HepG2 (cell line): Measurements from ENCODE around the gene NT5M. TPM values are rescaled to one million over a fixed set of nuclear protein-coding genes. Genes with fewer than 3 reads are reported as not detected.

Experiments
- ATAC-seq: fragments of 200-7000 bp; cut with Tn5 transposase; 3 replicates; pipeline ENCODE4 v1.9.1; 2020; ENCODE audit warnings: mild to moderate bottlenecking, moderate library complexity
- BruUV-seq: library from RNA; stranded (reverse); fragments of 400-500 nt; replicated peaks from 2 replicates; lab custom pipeline; 2021; lab: Mats Ljungman, UMichigan
- CTCF ChIA-PET: fragments of 300-600 bp; formaldehyde crosslinking; extraction: SDS; loops from one replicate; lab custom pipeline; 2021; ENCODE audit warnings: low total read pairs, inconsistent platforms, low intra/inter-chr PET ratio; lab: Yijun Ruan, JAX
- POLR2A ChIA-PET: fragments of 350-600 bp; sonication (Branson Sonifier 250); formaldehyde crosslinking; loops from one replicate; lab custom pipeline; 2020; ENCODE audit warnings: antibody characterized with exemption, inconsistent platforms; lab: Yijun Ruan, JAX
- DNase-seq: peaks from one replicate; pipeline ENCODE4 v3.0.0-alpha.2; 2015; ENCODE audit warnings: low spot score
- FAIRE-seq: peaks from 3 replicates; lab custom pipeline; 2011; peaks lifted over from hg19 to GRCh38; lab: Jason Lieb, UNC
- H2AFZ ChIP-seq: one replicate; pipeline ENCODE4 v1.6.1; 2011; ENCODE audit warnings: low read length, inconsistent platforms
- H3K27ac ChIP-seq: fragments of 300-600 bp; 3 replicates; pipeline ENCODE4 v1.8.0; 2011; ENCODE audit warnings: mixed run types, mild to moderate bottlenecking, mixed read lengths, low read length, inconsistent platforms; ENCODE audit not compliant: insufficient read depth; ENCODE audit errors: extremely low read length
- H3K27me3 ChIP-seq, 2 experiments: fragments of 200-600 bp in 1 of 2; 2 replicates in 1 of 2; 3 replicates in 1 of 2; pipeline versions ENCODE4 v1.6.0 to v1.8.0; 2011; ENCODE audit warnings: low read length in 2 of 2, mild to moderate bottlenecking in 2 of 2, moderate library complexity in 2 of 2, inconsistent platforms in 1 of 2; ENCODE audit not compliant: insufficient read depth in 2 of 2, control insufficient read depth in 1 of 2
- H3K36me3 ChIP-seq, 2 experiments: fragments of 200-600 bp in 1 of 2; replicated peaks in 1 of 2; 2 replicates in 1 of 2; 3 replicates in 1 of 2; pipeline versions ENCODE4 v1.5.1 to v1.8.0; 2011; ENCODE audit warnings: low read length in 2 of 2, inconsistent platforms in 1 of 2; ENCODE audit not compliant: insufficient read depth in 2 of 2, control insufficient read depth in 1 of 2
- H3K4me1 ChIP-seq: 2 replicates; pipeline ENCODE4 v1.5.1; 2012; ENCODE audit warnings: low read length, inconsistent platforms; ENCODE audit not compliant: insufficient read depth
- H3K4me2 ChIP-seq: 2 replicates; pipeline ENCODE4 v1.6.0; 2011; ENCODE audit warnings: low read depth, low read length, inconsistent platforms
- H3K4me3 ChIP-seq, 3 experiments: fragments of 200-600 bp in 1 of 3; sonication (generic), shearing (Covaris generic) in 1 of 3; replicated peaks in 1 of 3; 2 replicates each; pipeline ENCODE4 v1.5.1; 2011 to 2016; ENCODE audit warnings: low read length in 3 of 3, inconsistent platforms in 2 of 3, low read depth in 2 of 3, mild to moderate bottlenecking in 2 of 3, control low read depth in 1 of 3, mixed read lengths in 1 of 3; ENCODE audit not compliant: insufficient read depth in 1 of 3
- H3K79me2 ChIP-seq: one replicate; pipeline ENCODE4 v1.6.1; 2011; ENCODE audit warnings: low read length, inconsistent platforms; ENCODE audit not compliant: insufficient read depth
- H3K9ac ChIP-seq: 2 replicates; pipeline ENCODE4 v1.6.0; 2011; ENCODE audit warnings: mild to moderate bottlenecking, low read depth, low read length, inconsistent platforms; ENCODE audit not compliant: insufficient read depth
- H3K9me3 ChIP-seq: 2 replicates; pipeline ENCODE4 v1.5.1; 2012; ENCODE audit warnings: mild to moderate bottlenecking, low read length
- H4K20me1 ChIP-seq: 2 replicates; pipeline ENCODE4 v1.6.0; 2011; ENCODE audit warnings: inconsistent platforms, mild to moderate bottlenecking, low read length, moderate library complexity; ENCODE audit not compliant: insufficient read depth
- CREM ChIP-seq, 2 experiments: sonication (generic) in 1 of 2; formaldehyde crosslinking in 1 of 2; IDR thresholded peaks; 2 replicates each; pipeline versions ENCODE4 v1.4.0 to v1.6.1; 2016 to 2020; ENCODE audit warnings: antibody characterized with exemption in 1 of 2, mild to moderate bottlenecking in 1 of 2, missing genetic modification reagents in 1 of 2
- KLF15 ChIP-seq: sonication (generic); formaldehyde crosslinking; IDR thresholded peaks from 2 replicates; pipeline ENCODE4 v1.8.1; 2023; ENCODE audit warnings: borderline replicate concordance, mild to moderate bottlenecking, inconsistent platforms, missing genetic modification reagents, mixed read lengths
- MXD3 ChIP-seq: IDR thresholded peaks from 2 replicates; pipeline ENCODE4 v1.6.1; 2016; ENCODE audit warnings: mild to moderate bottlenecking, missing biosample characterization, missing genetic modification reagents
- ZNF354B ChIP-seq: sonication (generic); formaldehyde crosslinking; IDR thresholded peaks from 2 replicates; pipeline ENCODE4 v1.8.0; 2022; ENCODE audit warnings: mild to moderate bottlenecking, missing genetic modification reagents
- ZNF580 ChIP-seq: IDR thresholded peaks from 2 replicates; pipeline ENCODE4 v1.6.1; 2016; ENCODE audit warnings: low read depth, borderline replicate concordance
- WGBS: methylation state at CpG from one replicate; pipeline ENCODE4 v1.1.6; 2017; ENCODE audit warnings: low lambda C conversion rate; 5-methylcytosine and 5-hydroxymethylcytosine counted together
- in situ Hi-C: cut with HindIII; loops from 2 replicates; pipeline ENCODE4 v1.10.0; 2017; ENCODE audit warnings: low pct_unique_long_range_greater_than_20kb; ENCODE audit not compliant: extremely low pct_ligation_motif_present
- intact Hi-C: fragments of 100-400 bp; cut with micrococcal nuclease; formaldehyde crosslinking; loops from one replicate; pipeline ENCODE4 v1.10.0; 2022; ENCODE audit not compliant: unreplicated experiment
- polyA plus RNA-seq, 8 experiments: library from polyadenylated mRNA; depleted of rRNA in 3 of 8; stranded (reverse) in 7 of 8; unstranded in 1 of 8; fragments of >200 nt; fragmentation: Illumina TruSeq in 4 of 8; extraction: Trizol in 4 of 8; gene quantifications; 2 replicates each; pipeline versions ENCODE4 v1.2.1 to v1.2.3, GENCODE V29; 2011 to 2016; ENCODE audit warnings: low read depth in 4 of 8, missing spikeins in 1 of 8, mixed read lengths in 1 of 8; ENCODE audit not compliant: insufficient read depth in 1 of 8
- total RNA-seq, 5 experiments: library from RNA; depleted of rRNA; stranded (reverse); fragments of >200 nt; fragmentation: Illumina TruSeq; extraction: Trizol; gene quantifications; 2 replicates each; pipeline ENCODE4 v1.2.3, GENCODE V29; 2016; ENCODE audit warnings: low read depth in 1 of 5

NT5M gene
- total and polyA plus RNA-seq, 2 of the 13 experiments (the other 11 are each of a cell fraction or from before 2014, with no cell fraction given), result 0.55 to 0.78 TPM

- 88% methylated on average over 4 of the region's 4 CpGs for WGBS
- H3K27me3 ChIP-seq, result no peaks in the 10 kb centered on the region; a peak in 2 of 5 replicates
- no peak overlapping the region for H2AFZ ChIP-seq
- H3K27ac ChIP-seq, result peak overlapping the region; percentile 90
- H3K4me3 ChIP-seq, result peak overlapping the region in 2 of 3 experiments; percentile 89 to 93; a peak in 3 of 6 replicates
- POLR2A ChIA-PET, result no interaction called here
- TF ChIP-seq MXD3 (CRISPR knock-in tag), result no peak
- TF ChIP-seq CREM (IDR thresholded peaks at IDR 0.05), result no peak
- TF ChIP-seq CREM (CRISPR knock-in tag; IDR thresholded peaks at IDR 0.05), result no peak
- TF ChIP-seq KLF15, result no peak
- no peak for TF ChIP-seq ZNF580 (CRISPR knock-in tag)
- TF ChIP-seq ZNF354B (CRISPR knock-in tag), result no peak
- CTCF ChIA-PET, result no interaction called here
- H3K4me1 ChIP-seq, result peaks cover 35% of the 10 kb centered on the region
- H3K4me2 ChIP-seq, result peak overlapping the region; percentile 99
- in situ Hi-C loops, result no loop called here
- FAIRE-seq (no peak), ATAC-seq (no peak), DNase-seq (no peak)
- H3K9me3 ChIP-seq, result no peaks in the 10 kb centered on the region
- intact Hi-C loops, result no loop called here
- peaks cover 0 to 9% of the 10 kb centered on the region in 2 experiments; a peak in 2 of 5 replicates for H3K36me3 ChIP-seq
- peaks cover 35% of the 10 kb centered on the region for H3K79me2 ChIP-seq
- peak overlapping the region; percentile 96; the same call in 1 of the 2 replicates for H3K9ac ChIP-seq
- peaks cover 9% of the 10 kb centered on the region for H4K20me1 ChIP-seq
- TSS peak; percentile 75 for BruUV-seq
These were observed 23.9 kb upstream of the NT5M start for GRCh38 chr17:17279316-17279715.
